Esophagus squamous epithelium (tissue), 5 donors: ENCODE measurements around the gene CEBPB. TPM values are rescaled to one million over a fixed set of nuclear protein-coding genes. Genes with fewer than 3 reads are reported as not detected.
"Not testable (repeated sequence)": the region's sequence is repeated elsewhere in the genome, so short reads cannot be mapped to it uniquely, and the experiment has no call there.

Experiments used
- DNase-seq: peaks from one replicate; lab custom pipeline; 2025; lab: John Stamatoyannopoulos, UW
- H3K27ac ChIP-seq, 4 donors: fragments of 200-600 bp; sonication (generic); one replicate each; pipeline ENCODE4 v1.5.1; 2016 to 2019; ENCODE audit warnings: mild to moderate bottlenecking in 1 of 4
- H3K27me3 ChIP-seq, 4 donors: fragments of 200-600 bp; sonication (generic); 1 replicate in 3 of 4; 2 replicates in 1 of 4; pipeline versions ENCODE4 v1.5.1 to v1.6.0; 2017 to 2021; ENCODE audit warnings: antibody characterized with exemption in 1 of 4
- H3K36me3 ChIP-seq, 3 donors: fragments of 200-600 bp; sonication (generic); one replicate each; pipeline ENCODE4 v1.5.1; 2016 to 2019
- H3K4me1 ChIP-seq, 3 donors: fragments of 200-600 bp; sonication (generic); one replicate each; pipeline ENCODE4 v1.5.1; 2017 to 2019
- H3K4me3 ChIP-seq, 4 donors: fragments of 200-600 bp; sonication (generic); 1 replicate in 3 of 4; 2 replicates in 1 of 4; pipeline ENCODE4 v1.5.1; 2016 to 2019; ENCODE audit warnings: mild to moderate bottlenecking in 2 of 4, moderate library complexity in 1 of 4
- H3K9me3 ChIP-seq, 3 donors: fragments of 200-600 bp; sonication (generic); one replicate each; pipeline ENCODE4 v1.5.1; 2016 to 2019
- POLR2A ChIP-seq, 4 donors: fragments of 450-650 bp; IDR thresholded peaks; one replicate each; pipeline ENCODE4 v1.6.1; 2017; ENCODE audit warnings: antibody characterized with exemption in 4 of 4, mild to moderate bottlenecking in 4 of 4, moderate library complexity in 3 of 4
- WGBS, 2 donors: methylation state at CpG; one replicate each; pipeline ENCODE4 v1.1.5; 2018; 5-methylcytosine and 5-hydroxymethylcytosine counted together
- intact Hi-C: fragments of 100-400 bp; cut with DNase I; formaldehyde crosslinking; loops from one replicate; pipeline ENCODE4 v1.15.0; 2022
- total RNA-seq, 4 donors: library from RNA; depleted of rRNA; stranded (reverse); fragments of >200 nt; gene quantifications; one replicate each; pipeline ENCODE4 v1.1.0, GENCODE V29; 2016
- TF ChIP-seq, protein P1 (sequence below), 6 experiments: fragments of 450-650 bp in 4 of 6; fragments of 200-600 bp in 2 of 6; sonication (generic) in 2 of 6; IDR thresholded peaks; one replicate each; pipeline ENCODE4 v1.5.1; 2016 to 2019; ENCODE audit warnings: antibody characterized with exemption in 6 of 6, mild to moderate bottlenecking in 4 of 6, moderate library complexity in 4 of 6
- donor health status: DM: yes; HTN: yes; CAD: no.

The CEBPB gene
- total RNA-seq, 4 donors from 2014 or later: 31.3 to 46.5 (median 38.2) TPM

DNA sequence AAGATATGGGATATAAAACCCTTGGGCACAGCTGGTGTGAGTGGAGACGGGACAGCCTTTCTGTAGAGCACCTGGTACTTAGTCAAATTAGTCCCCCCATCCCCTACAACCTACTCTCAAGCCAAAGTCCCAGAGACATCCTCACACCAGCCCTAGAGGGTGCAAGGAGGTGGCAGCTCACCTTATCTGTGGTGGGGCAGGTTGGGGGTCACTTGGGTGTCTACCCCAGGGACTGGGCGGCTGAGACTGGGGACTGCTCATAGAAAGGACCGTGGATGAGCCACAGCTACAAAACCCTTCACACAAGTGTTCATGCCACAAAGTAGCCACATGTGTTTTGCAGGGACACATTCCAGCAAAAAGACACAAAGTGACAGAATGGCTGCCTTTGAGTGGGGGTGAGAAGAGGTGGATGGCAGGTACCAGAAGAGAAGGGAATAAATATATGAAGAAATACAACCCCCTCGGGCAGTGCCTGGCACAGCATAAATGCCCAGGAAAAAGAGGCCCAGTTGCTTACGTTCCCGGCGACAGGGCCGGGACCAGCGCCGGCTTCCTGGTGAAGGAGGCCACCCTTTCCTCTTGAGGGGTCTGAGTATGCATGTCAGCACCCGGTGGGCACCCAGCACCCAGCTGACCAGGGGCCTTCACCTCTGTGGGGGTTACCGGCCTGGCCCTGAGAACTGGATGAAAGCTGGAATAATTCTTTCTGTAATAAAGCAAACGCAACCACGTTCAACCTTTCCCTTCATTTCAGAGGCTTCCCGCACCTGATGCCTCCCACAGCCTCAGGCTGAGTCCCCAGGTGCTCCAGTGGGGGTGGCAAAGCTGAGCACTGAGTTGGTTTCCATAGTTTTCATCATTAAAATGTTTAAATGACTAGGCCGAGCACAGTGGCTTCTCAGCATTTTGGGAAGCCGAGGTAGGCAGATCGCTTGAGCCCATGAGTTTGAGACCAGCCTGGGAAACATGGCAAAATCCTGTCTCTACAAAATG is 14.4 kb upstream of the CEBPB start:
- no peak overlapping the region for H3K27ac ChIP-seq
- H3K9me3 ChIP-seq: no peaks in the 10 kb centered on the region
- TF ChIP-seq POLR2A (IDR thresholded peaks at IDR 0.05): no peak
- no peaks in the 10 kb centered on the region for H3K27me3 ChIP-seq
- DNase-seq: no peak
- H3K4me1 ChIP-seq: peaks cover 2 to 25% (median 9%) of the 10 kb centered on the region in 3 donors
- no peak overlapping the region for H3K4me3 ChIP-seq
- intact Hi-C loops: loop anchor here (10.0 kb wide), 1 partner anchor 191 kb away; the partner anchor contains the start of gene SNAI1
- 86 to 93% methylated on average over 13 to 15 of the region's 18 CpGs for WGBS, 2 donors
- H3K36me3 ChIP-seq: no peaks in the 10 kb centered on the region

DNA sequence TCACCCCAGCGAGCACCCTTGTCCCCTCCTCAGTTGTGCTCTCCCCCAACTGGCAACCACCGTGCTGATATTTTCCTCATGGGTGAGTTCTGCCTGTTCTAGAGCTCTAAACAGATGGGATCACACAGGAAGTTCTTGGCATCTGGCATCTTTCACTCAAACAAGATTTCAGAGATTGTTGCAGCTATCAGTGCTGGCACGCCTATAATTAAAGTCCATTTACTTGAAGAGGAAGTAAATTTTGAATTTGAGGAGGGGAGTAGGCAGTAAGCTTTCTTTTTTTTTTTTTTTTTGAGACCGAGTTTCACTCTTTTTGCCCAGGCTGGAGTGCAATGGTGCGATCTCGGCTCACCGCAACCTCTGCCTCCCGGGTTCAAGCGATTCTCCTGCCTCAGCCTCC is 12.0 kb upstream of the CEBPB start:
- not testable (repeated sequence) for H3K9me3 ChIP-seq, H3K27me3 ChIP-seq, H3K4me3 ChIP-seq, H3K4me1 ChIP-seq, H3K27ac ChIP-seq, H3K36me3 ChIP-seq, DNase-seq
- 77 to 85% methylated on average over 9 of the region's 9 CpGs for WGBS, 2 donors
- intact Hi-C loops: loop anchor here (10.0 kb wide), 1 partner anchor 194 kb away; the partner anchor contains the start of gene SNAI1

DNA sequence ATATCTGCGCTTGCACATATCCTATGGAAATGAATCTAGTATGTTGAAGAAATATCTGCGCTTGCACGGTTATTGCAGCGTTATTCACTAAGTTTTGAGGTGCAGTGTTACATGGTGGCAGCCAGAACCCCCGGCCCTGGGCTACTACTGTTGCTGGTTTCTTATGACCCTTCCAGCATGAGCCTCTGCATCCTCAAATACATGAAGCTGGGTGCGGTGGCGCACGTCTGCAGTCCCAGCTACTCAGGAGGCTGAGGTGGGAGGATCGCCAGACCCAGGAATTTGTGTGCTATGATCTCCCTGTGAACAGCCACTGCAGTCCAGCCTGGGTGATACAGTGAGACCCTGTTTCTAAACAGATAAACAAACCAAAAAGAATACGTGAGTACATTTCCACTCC is 9.3 kb upstream of the CEBPB start:
- H3K9me3 ChIP-seq: no peaks in the 10 kb centered on the region
- H3K4me1 ChIP-seq: peaks cover 0 to 1% (median 0%) of the 10 kb centered on the region in 3 donors
- no peak for DNase-seq
- H3K36me3 ChIP-seq: no peaks in the 10 kb centered on the region
- intact Hi-C loops: loop anchor here (5.0 kb wide), 1 partner anchor 396 kb away; no protein-coding TSS in a partner anchor
- no peak overlapping the region for H3K27ac ChIP-seq
- H3K27me3 ChIP-seq: no peaks in the 10 kb centered on the region
- TF ChIP-seq, protein P1, sequence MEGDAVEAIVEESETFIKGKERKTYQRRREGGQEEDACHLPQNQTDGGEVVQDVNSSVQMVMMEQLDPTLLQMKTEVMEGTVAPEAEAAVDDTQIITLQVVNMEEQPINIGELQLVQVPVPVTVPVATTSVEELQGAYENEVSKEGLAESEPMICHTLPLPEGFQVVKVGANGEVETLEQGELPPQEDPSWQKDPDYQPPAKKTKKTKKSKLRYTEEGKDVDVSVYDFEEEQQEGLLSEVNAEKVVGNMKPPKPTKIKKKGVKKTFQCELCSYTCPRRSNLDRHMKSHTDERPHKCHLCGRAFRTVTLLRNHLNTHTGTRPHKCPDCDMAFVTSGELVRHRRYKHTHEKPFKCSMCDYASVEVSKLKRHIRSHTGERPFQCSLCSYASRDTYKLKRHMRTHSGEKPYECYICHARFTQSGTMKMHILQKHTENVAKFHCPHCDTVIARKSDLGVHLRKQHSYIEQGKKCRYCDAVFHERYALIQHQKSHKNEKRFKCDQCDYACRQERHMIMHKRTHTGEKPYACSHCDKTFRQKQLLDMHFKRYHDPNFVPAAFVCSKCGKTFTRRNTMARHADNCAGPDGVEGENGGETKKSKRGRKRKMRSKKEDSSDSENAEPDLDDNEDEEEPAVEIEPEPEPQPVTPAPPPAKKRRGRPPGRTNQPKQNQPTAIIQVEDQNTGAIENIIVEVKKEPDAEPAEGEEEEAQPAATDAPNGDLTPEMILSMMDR (IDR thresholded peaks at IDR 0.05): no peak
- no peak for TF ChIP-seq POLR2A (IDR thresholded peaks at IDR 0.05)
- H3K4me3 ChIP-seq: no peak overlapping the region
- WGBS, 2 donors: 90 to 94% methylated on average over 10 of the region's 10 CpGs

DNA sequence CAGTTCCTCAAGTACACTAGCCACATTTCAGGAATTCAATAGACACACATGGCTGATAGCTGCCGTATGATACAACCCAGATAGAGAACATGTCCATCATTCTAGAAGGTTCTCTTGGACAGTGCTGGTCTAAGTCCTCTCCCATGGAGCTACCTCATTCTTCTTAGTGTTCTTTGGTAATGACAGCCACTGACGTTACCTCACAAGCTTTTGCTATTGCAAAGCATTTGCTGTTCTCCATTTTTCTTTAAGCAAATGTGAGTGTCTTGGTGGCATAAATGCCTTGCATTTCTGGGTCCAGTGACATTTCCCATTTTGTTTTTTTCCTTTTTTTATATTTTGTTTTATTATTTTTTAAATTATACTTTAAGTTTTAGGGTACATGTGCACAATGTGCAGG is 8.3 kb upstream of the CEBPB start:
- H3K4me1 ChIP-seq: peaks cover 0 to 11% (median 5%) of the 10 kb centered on the region in 3 donors
- H3K36me3 ChIP-seq: no peaks in the 10 kb centered on the region
- 61 to 78% methylated on average over 2 of the region's 2 CpGs for WGBS, 2 donors
- no peaks in the 10 kb centered on the region for H3K9me3 ChIP-seq
- no peak overlapping the region for H3K27ac ChIP-seq
- no peak for DNase-seq
- H3K27me3 ChIP-seq: no peaks in the 10 kb centered on the region
- no peak overlapping the region for H3K4me3 ChIP-seq
- intact Hi-C loops: loop anchor here (5.0 kb wide), 1 partner anchor 395 kb away; no protein-coding TSS in a partner anchor
- TF ChIP-seq POLR2A (IDR thresholded peaks at IDR 0.05): no peak
- TF ChIP-seq, protein P1 (IDR thresholded peaks at IDR 0.05): no peak

DNA sequence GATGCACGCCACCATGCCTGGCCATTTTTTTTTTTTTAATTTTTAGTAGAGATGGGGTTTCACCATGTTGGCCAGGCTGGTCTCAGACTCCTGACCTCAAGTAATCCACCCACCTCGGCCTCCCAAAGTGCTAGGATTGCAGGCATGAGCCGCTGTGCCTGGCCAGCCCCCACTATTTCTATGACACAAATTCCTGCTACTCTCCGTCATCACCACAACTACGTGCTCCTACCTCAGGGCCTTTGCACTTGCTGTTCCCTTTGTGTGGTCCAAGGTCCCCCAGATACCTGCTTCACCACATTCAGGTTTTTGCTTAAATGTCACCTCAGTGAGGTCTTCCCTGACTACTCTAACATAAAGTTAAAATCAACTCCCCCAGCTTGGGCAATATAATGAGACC is 5.2 kb upstream of the CEBPB start:
- intact Hi-C loops: no loop called here
- TF ChIP-seq POLR2A (IDR thresholded peaks at IDR 0.05): no peak
- TF ChIP-seq, protein P1 (IDR thresholded peaks at IDR 0.05): no peak
- peaks cover 6 to 28% (median 12%) of the 10 kb centered on the region in 3 donors for H3K4me1 ChIP-seq
- no peaks in the 10 kb centered on the region for H3K36me3 ChIP-seq
- no peaks in the 10 kb centered on the region for H3K27me3 ChIP-seq
- no peak for DNase-seq
- H3K4me3 ChIP-seq: no peak overlapping the region
- 92 to 94% methylated on average over 5 of the region's 5 CpGs for WGBS, 2 donors
- H3K27ac ChIP-seq: no peak overlapping the region
- no peaks in the 10 kb centered on the region for H3K9me3 ChIP-seq
